Right lobe of liver (tissue), 6 donors: ENCODE results near the gene MSMB. TPM values are rescaled to one million over a fixed set of nuclear protein-coding genes. Genes with fewer than 3 reads are reported as not detected.
"Not testable (repeated sequence)": the region's sequence is repeated elsewhere in the genome, so short reads cannot be mapped to it uniquely, and the experiment has no call there.

Experiments used
- ATAC-seq, 4 donors: fragments of 200-7000 bp; cut with Tn5 transposase; one replicate each; pipeline ENCODE4 v1.9.1; 2020; ENCODE audit warnings: mild to moderate bottlenecking in 4 of 4, moderate library complexity in 4 of 4
- DNase-seq, 3 donors: peaks; one replicate each; pipeline ENCODE4 v3.0.0-alpha.2; 2020
- H3K27ac ChIP-seq, 3 donors: fragments of 200-600 bp; one replicate each; pipeline ENCODE4 v1.8.0; 2022
- H3K27me3 ChIP-seq, 2 donors: fragments of 200-600 bp; one replicate each; pipeline ENCODE4 v1.8.0; 2022
- H3K36me3 ChIP-seq, 4 donors: fragments of 200-600 bp; sonication (generic) in 1 of 4; one replicate each; pipeline versions ENCODE4 v1.5.1 to v1.8.0; 2017 to 2022; ENCODE audit warnings: control low read depth in 1 of 4
- H3K4me1 ChIP-seq, 4 donors: fragments of 200-600 bp; sonication (generic) in 1 of 4; one replicate each; pipeline versions ENCODE4 v1.5.1 to v1.8.0; 2017 to 2022; ENCODE audit warnings: control low read depth in 1 of 4
- H3K4me3 ChIP-seq, 3 donors: fragments of 200-600 bp; one replicate each; pipeline ENCODE4 v1.8.0; 2022
- H3K9me3 ChIP-seq, 4 donors: fragments of 200-600 bp; sonication (generic) in 1 of 4; one replicate each; pipeline versions ENCODE4 v1.5.1 to v1.8.0; 2017 to 2022; ENCODE audit warnings: control low read depth in 1 of 4
- CTCF ChIP-seq, 4 donors: fragments of 200-600 bp in 3 of 4; fragments of 450-650 bp in 1 of 4; IDR thresholded peaks; one replicate each; pipeline versions ENCODE4 v1.5.1 to v1.8.0; 2016 to 2022; ENCODE audit warnings: antibody characterized with exemption in 4 of 4, mild to moderate bottlenecking in 2 of 4
- POLR2A ChIP-seq: fragments of 450-650 bp; IDR thresholded peaks from one replicate; pipeline ENCODE4 v1.6.1; 2017; ENCODE audit warnings: antibody characterized with exemption, mild to moderate bottlenecking
- whole genome bisulfite sequencing: methylation state at CpG from one replicate; pipeline ENCODE4 v1.1.6; 2018; ENCODE audit warnings: low coverage, low lambda C conversion rate; ENCODE audit not compliant: insufficient coverage; ENCODE audit errors: missing lambda C conversion rate; 5-methylcytosine and 5-hydroxymethylcytosine counted together
- intact Hi-C, 2 donors: fragments of 100-400 bp; cut with DNase I; formaldehyde crosslinking; loops; one replicate each; pipeline versions ENCODE4 v1.11.2 to v1.14.1; 2022
- total RNA-seq, 6 experiments: library from RNA; depleted of rRNA in 2 of 6; stranded (reverse); fragments of >200 nt in 2 of 6; fragmentation: NEBNext Ultra II Directional in 3 of 6; extraction: Animal tissue kit (Norgen Biotek cat#: 25700) in 3 of 6; gene quantifications; one replicate each; pipeline versions ENCODE4 v1.1.0 to v1.2.4, GENCODE V29; 2016 to 2023
- donor health status: DM: no; HTN: yes; CAD: no.
- donor health status: DM: no; HTN: no; CAD: no.
- donor health status: DM: no; HTN: no; CAD: no.
- donor health status: DM: no; HTN: yes; CAD: no.
- donor health status: DM: no; HTN: yes; CAD: no.

The MSMB gene
- total RNA-seq, 6 experiments from 2014 or later: 0.84 TPM; not detected in 5

- no peaks in the 10 kb centered on the region for H3K9me3 ChIP-seq
- no peaks in the 10 kb centered on the region for H3K4me1 ChIP-seq
- H3K36me3 ChIP-seq: no peaks in the 10 kb centered on the region
- 72% methylated on average over 7 of the region's 11 CpGs for WGBS
- H3K27me3 ChIP-seq: no peaks in the 10 kb centered on the region
- H3K27ac ChIP-seq: no peak overlapping the region
- no peak overlapping the region for H3K4me3 ChIP-seq
- ATAC-seq (no peak), DNase-seq (peak in 1 of 3 donors; percentile 22)
- TF ChIP-seq CTCF (IDR thresholded peaks at IDR 0.05): no peak
- no peak for TF ChIP-seq POLR2A
- intact Hi-C loops: no loop called here
Observed at GRCh38 chr10:46050941-46051623, 5.0 kb upstream of the MSMB start.

- ATAC-seq, H3K27ac ChIP-seq, H3K4me1 ChIP-seq, H3K36me3 ChIP-seq, H3K4me3 ChIP-seq, H3K27me3 ChIP-seq, intact Hi-C loops, H3K9me3 ChIP-seq: not testable (repeated sequence)
- WGBS: 84% methylated on average over 10 of the region's 11 CpGs
- peak in 1 of 3 donors; percentile 20 for DNase-seq
Observed at GRCh38 chr10:46049497-46049831, 3.4 kb upstream of the MSMB start.

GRCh38 chr10:46048152-46048551, 2.1 kb upstream of the MSMB start:
- intact Hi-C loops: no loop called here
- Histone ChIP-seq H3K9me3 (no peaks in the 10 kb centered on the region), H3K27ac (no peak overlapping the region), H3K4me3 (no peak overlapping the region), H3K36me3 (no peaks in the 10 kb centered on the region), H3K4me1 (no peaks in the 10 kb centered on the region), H3K27me3 (no peaks in the 10 kb centered on the region)
- TF ChIP-seq CTCF (IDR thresholded peaks at IDR 0.05): peak in 2 of 4 donors; percentile 19 to 29
- TF ChIP-seq POLR2A: no peak
- DNase-seq (peak in 2 of 3 donors; percentile 39 to 55), ATAC-seq (peak; percentile 89 to 97 (median 94))
- 10% methylated on average over 2 of the region's 2 CpGs for WGBS

- no peaks in the 10 kb centered on the region for H3K27me3 ChIP-seq
- 42% methylated on average over 4 of the region's 4 CpGs for WGBS
Observed at GRCh38 chr10:46042527-46042926, 3.5 kb downstream of the MSMB start.

More at GRCh38 chr10:46042527-46042926, 3.5 kb downstream of the MSMB start:
- TF ChIP-seq CTCF (IDR thresholded peaks at IDR 0.05) (no peak), POLR2A (no peak)
- DNase-seq (no peak), ATAC-seq (no peak)
- no peaks in the 10 kb centered on the region for H3K4me1 ChIP-seq
- H3K9me3 ChIP-seq: no peaks in the 10 kb centered on the region
- no peaks in the 10 kb centered on the region for H3K36me3 ChIP-seq
- H3K4me3 ChIP-seq: no peak overlapping the region
- H3K27ac ChIP-seq: no peak overlapping the region
- intact Hi-C loops: no loop called here
